Left renal cortex interstitium (tissue), 4 donors: ENCODE data around the gene PKM. TPM values are rescaled to one million over a fixed set of nuclear protein-coding genes. Genes with fewer than 3 reads are reported as not detected.

Source experiments
- DNase-seq, 4 donors: peaks; one replicate each; pipeline ENCODE4 v3.0.0-alpha.2; 2013; ENCODE audit warnings: low read depth in 4 of 4, low spot score in 2 of 4, missing footprints in 1 of 4
- polyA plus RNA-seq, 4 donors: library from polyadenylated mRNA; unstranded; fragments of 120-200 nt; gene quantifications; one replicate each; pipeline ENCODE4 v1.2.1, GENCODE V29; 2013; ENCODE audit not compliant: insufficient read length in 4 of 4

Gene PKM
- polyA plus RNA-seq, 4 donors, result 638 to 709 (median 646) TPM

DNA sequence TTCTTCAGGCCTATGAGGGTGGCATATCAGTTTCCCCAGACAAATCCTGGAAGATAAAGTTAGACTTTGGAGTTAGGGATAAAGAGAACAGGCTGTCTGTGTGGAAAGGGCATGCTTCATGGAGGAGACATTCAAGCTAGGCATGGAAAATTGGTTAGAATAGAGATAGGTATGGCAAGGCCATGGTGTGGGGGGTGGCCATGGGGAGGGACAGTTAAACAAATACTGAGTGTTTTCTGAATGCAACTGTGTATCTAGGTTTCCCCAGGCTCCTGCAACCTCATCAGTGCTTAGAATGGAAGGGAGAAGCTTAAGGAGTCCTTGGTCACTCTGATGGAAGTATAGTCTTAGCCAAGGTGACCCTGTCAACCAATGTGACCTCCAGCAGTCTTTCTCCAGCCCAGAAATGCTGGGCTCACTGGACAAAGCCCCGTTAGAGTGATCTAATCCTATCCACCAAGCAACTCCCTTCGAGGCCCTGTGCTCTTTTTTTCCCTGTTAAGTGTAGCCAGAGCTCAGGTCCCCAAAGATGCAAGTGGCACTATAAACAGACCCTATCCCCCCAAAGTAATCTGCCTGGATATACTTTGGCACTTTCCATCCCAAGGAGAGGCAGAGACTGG lies 5.5 kb upstream of the PKM start:
- DNase-seq, result no peak

DNA sequence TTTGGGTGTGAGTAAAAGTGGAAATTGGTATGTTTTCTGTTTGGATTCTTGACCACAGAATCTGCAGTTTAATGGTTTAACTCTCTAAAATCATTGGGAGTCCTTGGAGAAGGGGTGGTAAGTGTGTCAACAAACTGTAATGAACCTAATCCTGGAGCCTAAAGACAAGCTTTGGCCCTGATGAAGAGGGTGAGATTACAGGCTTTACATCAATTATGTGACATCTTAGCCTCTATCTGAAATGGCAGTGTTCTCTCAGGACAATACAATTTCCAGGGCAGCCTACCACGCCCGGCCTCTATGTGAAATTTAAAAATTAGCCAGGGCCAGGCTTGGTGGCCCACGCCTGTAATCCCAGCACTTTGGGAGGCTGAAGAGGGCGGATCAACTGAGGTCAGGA lies 4.3 kb upstream of the PKM start:
- DNase-seq, result no peak

DNA sequence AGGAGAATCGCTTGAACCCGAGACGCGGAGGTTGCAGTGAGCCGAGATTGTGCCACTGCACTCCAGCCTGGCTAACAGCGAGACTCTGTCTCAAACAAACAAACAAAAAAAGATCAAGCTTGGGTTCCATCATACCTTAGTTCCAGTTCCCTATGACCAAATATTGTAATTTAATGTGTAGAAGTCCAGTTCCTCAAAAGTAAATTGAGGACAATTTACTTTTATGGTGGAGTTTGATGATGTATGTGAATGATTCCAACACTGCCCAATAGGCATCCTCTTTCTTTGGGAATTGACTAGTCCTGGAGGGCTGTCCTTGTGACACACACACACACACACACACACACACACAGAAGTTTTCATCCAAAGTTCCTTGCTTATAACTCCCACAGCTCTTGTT lies 2.8 kb upstream of the PKM start:
- DNase-seq, result no peak

- peak in 1 of 4 donors; percentile 19 for DNase-seq
Measured at GRCh38 chr15:72231833-72232478, 966 bp upstream of the PKM start.

GRCh38 chr15:72230197-72231065 lies 559 bp downstream of the PKM start:
- DNase-seq, result peak; percentile 79 to 90 (median 84)

DNA sequence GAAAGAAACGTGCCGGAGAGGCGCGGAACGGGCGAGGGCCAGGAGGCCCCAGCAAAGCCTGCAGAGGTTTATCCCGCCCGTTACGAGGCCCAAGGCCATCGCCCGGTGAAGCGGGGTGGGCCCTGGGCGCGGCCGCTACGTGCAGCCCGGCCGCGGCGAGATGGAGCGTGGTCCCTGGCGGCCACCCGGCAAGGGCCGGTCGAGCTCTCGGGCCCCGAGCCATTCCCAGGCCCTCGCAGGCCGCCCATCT lies 1.1 kb downstream of the PKM start:
- peak in 1 of 4 donors; percentile 3 for DNase-seq

DNA sequence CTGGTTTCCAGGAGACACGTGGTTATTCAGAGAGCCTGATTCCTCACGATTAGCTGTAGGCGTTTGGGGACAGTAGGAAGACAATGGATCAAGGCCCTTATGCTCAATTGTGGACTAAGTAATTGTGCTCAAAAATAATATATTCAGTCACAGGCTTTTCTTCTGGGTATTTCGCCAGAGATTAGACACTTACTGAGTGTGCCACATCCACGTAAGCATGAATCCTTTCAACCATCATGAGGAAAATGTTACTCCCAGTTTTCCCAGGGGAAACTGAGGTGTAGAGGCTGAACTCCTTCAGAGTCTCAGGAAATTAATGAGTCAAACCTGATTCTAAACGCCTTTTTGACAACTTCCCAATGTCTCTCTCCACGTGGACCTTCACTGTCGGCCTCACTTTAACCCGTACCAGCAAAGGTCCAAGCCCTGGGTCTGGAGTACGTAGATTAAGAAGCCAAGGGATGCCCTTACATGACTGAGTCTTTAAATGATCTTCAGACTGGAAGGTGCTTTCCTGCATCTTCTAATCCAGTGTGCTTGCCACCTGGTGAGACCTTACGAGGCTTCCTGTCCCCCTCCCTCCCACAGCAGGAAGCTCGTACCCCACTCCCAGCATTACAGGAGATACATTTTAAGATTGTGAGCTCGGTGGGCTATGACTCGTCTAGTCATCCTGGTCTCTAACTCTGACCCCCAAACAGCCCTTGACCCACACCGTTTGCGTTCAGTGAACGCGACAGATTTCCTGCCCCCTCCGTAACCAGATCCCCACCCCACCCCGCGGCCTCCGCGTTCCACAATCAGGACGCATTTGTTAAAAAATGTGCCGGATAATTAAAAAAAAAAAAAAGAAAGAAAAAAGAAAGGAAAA lies 1.7 kb downstream of the PKM start:
- DNase-seq, result peak in 2 of 4 donors; percentile 9 to 17

- peak in 1 of 4 donors; percentile 7 for DNase-seq
Measured at GRCh38 chr15:72227720-72228119, 3.3 kb downstream of the PKM start.

DNA sequence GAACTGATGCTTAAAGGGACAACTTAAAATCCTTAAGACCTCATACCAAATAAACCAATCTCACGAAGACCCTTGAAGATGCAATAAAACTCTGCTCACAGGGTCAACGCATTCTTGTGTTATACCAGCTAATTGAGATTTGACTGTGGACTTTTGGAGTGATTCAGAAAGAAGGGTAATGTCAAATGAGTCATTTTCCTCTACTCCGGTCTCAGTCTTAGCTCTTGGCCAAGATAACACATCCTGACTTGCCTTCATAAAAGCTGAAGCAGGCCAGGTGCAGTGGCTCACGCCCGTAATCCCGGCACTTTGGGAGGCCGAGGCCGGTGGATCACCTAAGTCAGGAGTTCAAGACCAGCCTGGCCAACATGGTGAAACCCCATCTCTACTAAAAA lies 3.8 kb downstream of the PKM start:
- DNase-seq, result no peak

DNA sequence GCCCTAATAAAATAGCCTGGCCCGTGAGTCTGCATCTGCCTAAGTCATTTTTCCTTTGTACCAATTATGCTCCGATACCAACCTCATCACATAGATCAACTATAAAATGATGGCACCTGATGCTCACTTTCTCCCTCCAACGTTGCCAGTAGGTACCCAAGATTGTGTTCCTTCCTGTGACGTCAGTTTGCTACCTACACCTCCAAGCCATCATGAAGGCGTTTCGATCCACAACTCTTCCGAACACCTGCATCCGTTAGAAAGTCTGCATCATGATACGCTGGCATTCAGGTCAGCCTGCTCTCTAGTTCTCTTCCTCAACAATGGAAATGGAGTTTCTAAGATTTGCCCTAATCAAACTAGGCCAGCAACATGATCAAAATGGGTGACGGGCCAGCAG lies 7.7 kb downstream of the PKM start:
- DNase-seq, result no peak

GRCh38 chr15:72222393-72222792 lies 8.6 kb downstream of the PKM start:
- no peak for DNase-seq

- no peak for DNase-seq
Measured at GRCh38 chr15:72220687-72221086, 10.3 kb downstream of the PKM start.

DNA sequence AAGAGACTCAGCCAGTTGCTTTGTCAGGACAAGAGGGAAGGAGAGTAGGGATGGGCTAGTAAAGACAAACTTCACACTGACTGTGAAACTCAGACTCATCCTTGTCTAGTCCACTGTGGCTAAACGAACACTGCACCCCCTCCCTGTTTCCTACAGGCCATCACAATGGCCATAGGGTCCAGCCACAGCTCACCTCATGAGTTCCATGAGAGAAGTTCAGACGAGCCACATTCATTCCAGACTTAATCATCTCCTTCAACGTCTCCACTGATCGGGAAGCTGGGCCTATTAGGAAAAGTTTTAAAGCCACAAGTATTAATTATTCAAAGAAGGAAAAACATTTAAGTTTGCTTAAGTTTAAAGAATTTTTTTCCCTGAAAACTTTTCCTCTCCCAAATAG lies 13.8 kb downstream of the PKM start:
- no peak for DNase-seq

- DNase-seq, result no peak
Measured at GRCh38 chr15:72216079-72216478, 14.9 kb downstream of the PKM start.

- DNase-seq, result no peak
Measured at GRCh38 chr15:72207558-72208085, 23.4 kb downstream of the PKM start.

GRCh38 chr15:72206677-72207000 lies 24.4 kb downstream of the PKM start:
- DNase-seq, result no peak

- DNase-seq, result no peak
Measured at GRCh38 chr15:72205896-72206676, 24.9 kb downstream of the PKM start.

GRCh38 chr15:72205273-72205672 lies 25.7 kb downstream of the PKM start:
- no peak for DNase-seq

GRCh38 chr15:72203507-72203837 lies 27.5 kb downstream of the PKM start:
- no peak for DNase-seq

GRCh38 chr15:72202801-72203506 lies 28.0 kb downstream of the PKM start:
- no peak for DNase-seq
